Panc1 (cell line): ENCODE measurements around the gene TBX5. TPM values are rescaled to one million over a fixed set of nuclear protein-coding genes. Genes with fewer than 3 reads are reported as not detected.

Source experiments
- ATAC-seq: fragments of 200-7000 bp; cut with Tn5 transposase; 2 replicates; pipeline ENCODE4 v1.9.1; 2020; ENCODE audit warnings: mild to moderate bottlenecking, moderate library complexity
- BruUV-seq: library from RNA; stranded (reverse); fragments of 400-500 nt; replicated peaks from 2 replicates; lab custom pipeline; 2021; lab: Mats Ljungman, UMichigan
- CTCF ChIA-PET: fragments of 300-600 bp; sonication (Branson Sonifier 250); formaldehyde crosslinking; loops from one replicate; lab custom pipeline; 2022; ENCODE audit warnings: antibody characterized with exemption; lab: Charles Lee
- POLR2A ChIA-PET: fragments of 300-600 bp; sonication (Branson Sonifier 250); formaldehyde crosslinking; loops from one replicate; lab custom pipeline; 2022; ENCODE audit warnings: antibody characterized with exemption; lab: Charles Lee
- DNase-seq: peaks from one replicate; pipeline ENCODE4 v3.0.0-alpha.2; 2010; ENCODE audit warnings: low read depth, low spot score
- H3K27ac ChIP-seq: 2 replicates; pipeline ENCODE4 v1.5.1; 2011; ENCODE audit warnings: mild to moderate bottlenecking, low read length, inconsistent platforms
- H3K27me3 ChIP-seq: fragments of 200-500 bp; sonication (Bioruptor generic); 2 replicates; pipeline ENCODE4 v1.6.0; 2014; ENCODE audit warnings: low read length, inconsistent platforms; ENCODE audit not compliant: control insufficient read depth, insufficient read depth
- H3K36me3 ChIP-seq: fragments of 200-500 bp; sonication (Bioruptor generic); 2 replicates; pipeline ENCODE4 v1.5.1; 2014; ENCODE audit warnings: inconsistent platforms, mild to moderate bottlenecking, low read length, moderate library complexity; ENCODE audit not compliant: control insufficient read depth, insufficient read depth
- H3K4me1 ChIP-seq: 2 replicates; pipeline ENCODE4 v1.5.1; 2011; ENCODE audit warnings: inconsistent platforms, mild to moderate bottlenecking, low read length, moderate library complexity; ENCODE audit not compliant: control insufficient read depth, insufficient read depth
- H3K4me3 ChIP-seq, 2 experiments: 2 replicates each; pipeline ENCODE4 v1.5.1; 2011 to 2012; ENCODE audit warnings: low read depth in 2 of 2, low read length in 2 of 2, mild to moderate bottlenecking in 2 of 2, inconsistent platforms in 1 of 2, moderate library complexity in 1 of 2
- H3K9me3 ChIP-seq: fragments of 200-500 bp; sonication (Bioruptor generic); 2 replicates; pipeline ENCODE4 v1.5.1; 2014; ENCODE audit warnings: low read depth, mild to moderate bottlenecking, inconsistent platforms, low read length, moderate library complexity; ENCODE audit not compliant: control insufficient read depth, insufficient read depth
- POLR2AphosphoS5 ChIP-seq: IDR thresholded peaks from 2 replicates; pipeline ENCODE4 v1.6.1; 2012; ENCODE audit warnings: mild to moderate bottlenecking, low read depth, low read length, moderate library complexity
- SIN3A ChIP-seq: IDR thresholded peaks from 2 replicates; pipeline ENCODE4 v1.6.1; 2012; ENCODE audit warnings: low read depth, mild to moderate bottlenecking, low read length, moderate library complexity, borderline replicate concordance; ENCODE audit not compliant: insufficient read depth
- TCF7L2 ChIP-seq: IDR thresholded peaks from 2 replicates; pipeline ENCODE4 v1.6.1; 2011; ENCODE audit warnings: mild to moderate bottlenecking, low read depth, low read length, inconsistent platforms
- in situ Hi-C: cut with HindIII; loops from 2 replicates; pipeline ENCODE4 v1.10.0; 2016; ENCODE audit warnings: low sequenced_read_pairs, low pct_unique_long_range_greater_than_20kb
- intact Hi-C: fragments of 100-400 bp; cut with micrococcal nuclease; formaldehyde crosslinking; loops from one replicate; pipeline ENCODE4 v1.10.0; 2022; ENCODE audit not compliant: unreplicated experiment
- total RNA-seq: library from RNA; stranded (reverse); gene quantifications from one replicate; pipeline ENCODE4 v1.2.1, GENCODE V29; 2021; ENCODE audit not compliant: unreplicated experiment
- TF ChIP-seq, protein P1 (sequence below): fragments of 450-650 bp; IDR thresholded peaks from 2 replicates; pipeline ENCODE4 v1.5.1; 2017; ENCODE audit warnings: mild to moderate bottlenecking
- TF ChIP-seq, protein P2 (sequence below), 2 experiments: IDR thresholded peaks; 2 replicates each; pipeline ENCODE4 v1.6.1; 2011 to 2012; ENCODE audit warnings: low read depth in 2 of 2, control low read depth in 1 of 2, low read length in 1 of 2, mild to moderate bottlenecking in 1 of 2, moderate library complexity in 1 of 2; ENCODE audit not compliant: insufficient read depth in 1 of 2

Gene TBX5
- total RNA-seq, 1 experiment from 2014 or later: not detected

DNA sequence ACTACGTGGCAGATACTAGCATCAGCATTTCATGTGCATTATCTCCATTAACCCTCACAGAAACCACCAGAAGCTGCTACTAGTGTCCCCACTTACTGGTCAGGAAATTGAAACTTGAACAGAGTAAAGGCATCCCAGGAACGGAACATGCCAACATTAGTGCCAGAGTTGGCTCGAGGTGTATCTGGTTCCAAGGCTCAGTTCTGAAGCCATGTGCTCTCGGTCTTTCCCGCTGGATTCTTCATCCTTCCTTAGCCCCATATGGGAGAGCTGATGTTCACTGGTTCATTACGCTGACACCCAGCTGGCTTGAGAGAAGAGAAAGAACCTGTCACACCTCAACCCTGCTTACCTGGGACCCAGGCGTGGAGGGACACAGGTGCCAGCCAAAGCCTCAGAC is 91.5 kb downstream of the TBX5 start:
- intact Hi-C loops (no loop called here), in situ Hi-C loops (no loop called here)
- TF ChIP-seq POLR2AphosphoS5 (no peak), TCF7L2 (no peak), SIN3A (no peak)
- TF ChIP-seq, protein P1, sequence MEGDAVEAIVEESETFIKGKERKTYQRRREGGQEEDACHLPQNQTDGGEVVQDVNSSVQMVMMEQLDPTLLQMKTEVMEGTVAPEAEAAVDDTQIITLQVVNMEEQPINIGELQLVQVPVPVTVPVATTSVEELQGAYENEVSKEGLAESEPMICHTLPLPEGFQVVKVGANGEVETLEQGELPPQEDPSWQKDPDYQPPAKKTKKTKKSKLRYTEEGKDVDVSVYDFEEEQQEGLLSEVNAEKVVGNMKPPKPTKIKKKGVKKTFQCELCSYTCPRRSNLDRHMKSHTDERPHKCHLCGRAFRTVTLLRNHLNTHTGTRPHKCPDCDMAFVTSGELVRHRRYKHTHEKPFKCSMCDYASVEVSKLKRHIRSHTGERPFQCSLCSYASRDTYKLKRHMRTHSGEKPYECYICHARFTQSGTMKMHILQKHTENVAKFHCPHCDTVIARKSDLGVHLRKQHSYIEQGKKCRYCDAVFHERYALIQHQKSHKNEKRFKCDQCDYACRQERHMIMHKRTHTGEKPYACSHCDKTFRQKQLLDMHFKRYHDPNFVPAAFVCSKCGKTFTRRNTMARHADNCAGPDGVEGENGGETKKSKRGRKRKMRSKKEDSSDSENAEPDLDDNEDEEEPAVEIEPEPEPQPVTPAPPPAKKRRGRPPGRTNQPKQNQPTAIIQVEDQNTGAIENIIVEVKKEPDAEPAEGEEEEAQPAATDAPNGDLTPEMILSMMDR: no peak
- TF ChIP-seq, protein P2, sequence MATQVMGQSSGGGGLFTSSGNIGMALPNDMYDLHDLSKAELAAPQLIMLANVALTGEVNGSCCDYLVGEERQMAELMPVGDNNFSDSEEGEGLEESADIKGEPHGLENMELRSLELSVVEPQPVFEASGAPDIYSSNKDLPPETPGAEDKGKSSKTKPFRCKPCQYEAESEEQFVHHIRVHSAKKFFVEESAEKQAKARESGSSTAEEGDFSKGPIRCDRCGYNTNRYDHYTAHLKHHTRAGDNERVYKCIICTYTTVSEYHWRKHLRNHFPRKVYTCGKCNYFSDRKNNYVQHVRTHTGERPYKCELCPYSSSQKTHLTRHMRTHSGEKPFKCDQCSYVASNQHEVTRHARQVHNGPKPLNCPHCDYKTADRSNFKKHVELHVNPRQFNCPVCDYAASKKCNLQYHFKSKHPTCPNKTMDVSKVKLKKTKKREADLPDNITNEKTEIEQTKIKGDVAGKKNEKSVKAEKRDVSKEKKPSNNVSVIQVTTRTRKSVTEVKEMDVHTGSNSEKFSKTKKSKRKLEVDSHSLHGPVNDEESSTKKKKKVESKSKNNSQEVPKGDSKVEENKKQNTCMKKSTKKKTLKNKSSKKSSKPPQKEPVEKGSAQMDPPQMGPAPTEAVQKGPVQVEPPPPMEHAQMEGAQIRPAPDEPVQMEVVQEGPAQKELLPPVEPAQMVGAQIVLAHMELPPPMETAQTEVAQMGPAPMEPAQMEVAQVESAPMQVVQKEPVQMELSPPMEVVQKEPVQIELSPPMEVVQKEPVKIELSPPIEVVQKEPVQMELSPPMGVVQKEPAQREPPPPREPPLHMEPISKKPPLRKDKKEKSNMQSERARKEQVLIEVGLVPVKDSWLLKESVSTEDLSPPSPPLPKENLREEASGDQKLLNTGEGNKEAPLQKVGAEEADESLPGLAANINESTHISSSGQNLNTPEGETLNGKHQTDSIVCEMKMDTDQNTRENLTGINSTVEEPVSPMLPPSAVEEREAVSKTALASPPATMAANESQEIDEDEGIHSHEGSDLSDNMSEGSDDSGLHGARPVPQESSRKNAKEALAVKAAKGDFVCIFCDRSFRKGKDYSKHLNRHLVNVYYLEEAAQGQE (IDR thresholded peaks at IDR 0.05; ENCODE audit: insufficient read depth in 1 of 2, low read depth in 2 of 2, low read length in 1 of 2): no peak
- Histone ChIP-seq H3K9me3 (no peaks in the 10 kb centered on the region), H3K4me3 (no peak overlapping the region), H3K36me3 (no peaks in the 10 kb centered on the region), H3K27ac (no peak overlapping the region), H3K4me1 (no peaks in the 10 kb centered on the region), H3K27me3 (no peaks in the 10 kb centered on the region)
- DNase-seq (no peak), ATAC-seq (no peak)
- no TSS peak for BruUV-seq
- POLR2A ChIA-PET: no interaction called here
- CTCF ChIA-PET: no interaction called here

DNA sequence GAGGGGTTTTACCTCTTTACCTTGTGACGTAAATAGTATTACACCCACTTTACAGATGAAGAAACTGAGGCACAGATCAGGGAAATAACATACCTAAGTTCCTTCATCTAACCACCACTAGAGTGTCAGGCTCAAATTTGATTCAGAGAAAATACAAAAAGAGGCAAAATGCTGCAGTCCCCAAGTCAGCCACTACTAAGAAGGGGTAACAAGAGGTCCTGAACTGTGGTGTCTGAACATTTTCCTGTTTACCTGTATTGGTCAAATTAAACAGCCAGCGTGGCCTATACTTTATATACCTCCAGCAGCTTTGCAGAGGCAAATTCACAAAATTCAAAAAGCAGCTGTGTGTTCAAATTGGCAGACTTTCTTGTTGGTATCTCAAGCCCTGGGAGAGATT is 92.0 kb downstream of the TBX5 start:
- BruUV-seq: no TSS peak
- TF ChIP-seq POLR2AphosphoS5 (no peak), TCF7L2 (no peak), SIN3A (no peak)
- TF ChIP-seq, protein P1: no peak
- TF ChIP-seq, protein P2 (IDR thresholded peaks at IDR 0.05; ENCODE audit: insufficient read depth in 1 of 2, low read depth in 2 of 2, low read length in 1 of 2): no peak
- H3K27me3 ChIP-seq: no peaks in the 10 kb centered on the region
- no peaks in the 10 kb centered on the region for H3K36me3 ChIP-seq
- no peaks in the 10 kb centered on the region for H3K9me3 ChIP-seq
- no peak for DNase-seq
- no peak for ATAC-seq
- H3K27ac ChIP-seq: no peak overlapping the region
- POLR2A ChIA-PET: no interaction called here
- no peaks in the 10 kb centered on the region for H3K4me1 ChIP-seq
- in situ Hi-C loops (no loop called here), intact Hi-C loops (no loop called here)
- CTCF ChIA-PET: no interaction called here
- H3K4me3 ChIP-seq: no peak overlapping the region
